K562 (cell line): ENCODE results near the gene NR1H2. TPM values are rescaled to one million over a fixed set of nuclear protein-coding genes. Genes with fewer than 3 reads are reported as not detected.

Source experiments
- CEBPG ChIP-seq, 3 experiments: fragments of 200-800 bp in 1 of 3; sonication (Bioruptor generic) in 1 of 3; sonication (generic) in 1 of 3; formaldehyde crosslinking in 1 of 3; IDR thresholded peaks in 2 of 3; conservative IDR thresholded peaks in 1 of 3; 2 replicates each; pipeline versions ENCODE4 v1.6.1 to v1.8.0; 2016 to 2022; ENCODE audit warnings: missing compliant biosample characterization in 2 of 3, missing genetic modification characterization in 2 of 3, mild to moderate bottlenecking in 1 of 3, missing genetic modification reagents in 1 of 3
- CHD4 ChIP-seq: fragments of 200-600 bp; sonication (generic); IDR thresholded peaks from 3 replicates; pipeline ENCODE4 v1.6.1; 2012; ENCODE audit warnings: low read depth, mild to moderate bottlenecking, mixed read lengths, low read length, inconsistent platforms; ENCODE audit not compliant: insufficient read depth, insufficient replicate concordance, poor library complexity, severe bottlenecking
- DACH1 ChIP-seq: fragments of 450-650 bp; IDR thresholded peaks from 2 replicates; pipeline ENCODE4 v1.6.1; 2018; ENCODE audit not compliant: partially characterized antibody
- ILF3 ChIP-seq: fragments of 450-650 bp; IDR thresholded peaks from 2 replicates; pipeline ENCODE4 v1.6.1; 2018; ENCODE audit warnings: antibody characterized with exemption, mild to moderate bottlenecking, moderate library complexity, borderline replicate concordance
- KDM5B ChIP-seq: fragments of 200-600 bp; sonication (generic); IDR thresholded peaks from 2 replicates; pipeline ENCODE4 v1.6.1; 2012; ENCODE audit warnings: low read depth, mild to moderate bottlenecking, moderate library complexity, low read length, control low read depth, inconsistent platforms; ENCODE audit not compliant: insufficient replicate concordance
- MAX ChIP-seq: sonication (generic); formaldehyde crosslinking; IDR thresholded peaks from 2 replicates; pipeline ENCODE4 v1.9.0; 2022; ENCODE audit warnings: mild to moderate bottlenecking, missing genetic modification reagents
- MEIS2 ChIP-seq: fragments of 450-650 bp; IDR thresholded peaks from 2 replicates; pipeline ENCODE4 v1.6.1; 2014; ENCODE audit warnings: mild to moderate bottlenecking; ENCODE audit not compliant: partially characterized antibody
- MIER1 ChIP-seq: fragments of 450-650 bp; IDR thresholded peaks from 2 replicates; pipeline ENCODE4 v1.6.1; 2016; ENCODE audit warnings: antibody characterized with exemption, mild to moderate bottlenecking, low read depth
- NEUROD1 ChIP-seq: fragments of 150-350 bp; IDR thresholded peaks from 2 replicates; pipeline ENCODE4 v1.6.1; 2014; ENCODE audit warnings: borderline replicate concordance, low read length, low read depth; ENCODE audit not compliant: partially characterized antibody
- NR4A1 ChIP-seq, 2 experiments: fragments of 250-450 bp in 1 of 2; fragments of 450-650 bp in 1 of 2; sonication (Bioruptor Pico) in 1 of 2; IDR thresholded peaks; 2 replicates each; pipeline versions ENCODE4 v1.4.0 to v1.6.1; 2016 to 2020; ENCODE audit warnings: mild to moderate bottlenecking in 2 of 2, missing compliant biosample characterization in 1 of 2, missing genetic modification characterization in 1 of 2, moderate library complexity in 1 of 2
- PHB2 ChIP-seq: fragments of 450-650 bp; IDR thresholded peaks from 2 replicates; pipeline ENCODE4 v1.6.1; 2017; ENCODE audit warnings: low read depth
- SUPT5H ChIP-seq: fragments of 450-650 bp; IDR thresholded peaks from 2 replicates; pipeline ENCODE4 v1.6.1; 2016
- TAF15 ChIP-seq: fragments of 200-400 bp; formaldehyde crosslinking; IDR thresholded peaks from 2 replicates; pipeline ENCODE4 v1.6.1; 2017; ENCODE audit warnings: mild to moderate bottlenecking, low read depth, low read length, moderate library complexity
- ZBTB33 ChIP-seq: sonication (generic); formaldehyde crosslinking; IDR thresholded peaks from 2 replicates; pipeline ENCODE4 v1.8.1; 2023; ENCODE audit warnings: mild to moderate bottlenecking, missing genetic modification reagents
- ZNF512 ChIP-seq: IDR thresholded peaks from 2 replicates; pipeline ENCODE4 v1.6.1; 2016; ENCODE audit warnings: missing genetic modification characterization, missing compliant biosample characterization
- ZNF609 ChIP-seq: sonication (generic); formaldehyde crosslinking; IDR thresholded peaks from 2 replicates; pipeline ENCODE4 v1.8.1; 2023; ENCODE audit warnings: missing genetic modification reagents, mild to moderate bottlenecking, borderline replicate concordance
- polyA plus RNA-seq, 8 experiments: library from polyadenylated mRNA; depleted of rRNA in 4 of 8; stranded (reverse) in 5 of 8; unstranded in 3 of 8; fragments of >200 nt; fragmentation: Nextera tagmentation in 2 of 8; fragmentation: Illumina TruSeq in 1 of 8; extraction: Ambion mirVana in 2 of 8; extraction: Trizol in 1 of 8; gene quantifications; 2 replicates each; pipeline versions ENCODE4 v1.2.1 to v1.2.3, GENCODE V29; 2011 to 2014; ENCODE audit warnings: inconsistent platforms in 1 of 8, missing spikeins in 1 of 8
- total RNA-seq, 7 experiments: library from RNA; depleted of rRNA in 6 of 7; stranded (reverse); fragments of >200 nt in 6 of 7; fragmentation: Illumina TruSeq in 2 of 7; extraction: Trizol in 2 of 7; gene quantifications; 2 replicates each; pipeline versions ENCODE4 v1.2.1 to v1.2.3, GENCODE V29; 2011 to 2021; ENCODE audit warnings: low replicate concordance in 1 of 7

The NR1H2 gene
- total and polyA plus RNA-seq, 9 of the 15 experiments (the other 6 are each of a cell fraction or from before 2014, with no cell fraction given): 0.11 to 73.8 (median 24.0) TPM

- TF ChIP-seq ZNF609 (CRISPR knock-in tag) (0 out of 2 replicates have a peak, but pooled peaks have one; percentile 34), MEIS2 (peak; percentile 3), ZNF512 (tag) (no peak), SUPT5H (peak; percentile 85), PHB2 (peak; percentile 45; the same call in 1 of the 2 replicates), MAX (CRISPR knock-in tag) (peak; percentile 69), TAF15 (no peak), ILF3 (no peak), NEUROD1 (peak; percentile 59), MIER1 (peak; percentile 53; the same call in 1 of the 2 replicates), KDM5B (peak; percentile 80), NR4A1 (CRISPR knock-in tag; IDR thresholded peaks at IDR 0.05) (0 out of 2 replicates have a peak, but pooled peaks have one; percentile 18), NR4A1 (tag; IDR thresholded peaks at IDR 0.05) (no peak), CEBPG (CRISPR knock-in tag; IDR thresholded peaks at IDR 0.05) (no peak), CEBPG (tag; conservative IDR thresholded peaks at IDR 0.05 in 1 of 2, IDR thresholded peaks at IDR 0.05 in 1 of 2) (no peak), DACH1 (peak; percentile 58), CHD4 (peak; percentile 29), ZBTB33 (no peak)
Measured at GRCh38 chr19:50329146-50329925, 46.9 kb upstream of the NR1H2 start, which contains the start of gene KCNC3 (continued).
